CD4-positive, alpha-beta memory T cell (primary cell): Measurements from ENCODE around the gene GPR87. TPM values are rescaled to one million over a fixed set of nuclear protein-coding genes. Genes with fewer than 3 reads are reported as not detected.

Source experiments
- CTCF ChIA-PET: fragments of 350-600 bp; sonication (Branson Sonifier 250); formaldehyde crosslinking; loops from one replicate; lab custom pipeline; 2021; ENCODE audit warnings: inconsistent platforms; ENCODE audit not compliant: partially characterized antibody; lab: Charles Lee
- POLR2A ChIA-PET: fragments of 350-600 bp; sonication (Branson Sonifier 250); formaldehyde crosslinking; loops from one replicate; lab custom pipeline; 2021; ENCODE audit not compliant: partially characterized antibody; lab: Charles Lee
- DNase-seq, 5 donors: peaks; one replicate each; pipeline versions ENCODE4 v3.0.0 to v3.0.0-alpha.2; 2020 to 2022; ENCODE audit warnings: mixed read lengths in 1 of 5
- H3K27ac ChIP-seq: one replicate; pipeline ENCODE4 v1.7.0; 2013; ENCODE audit warnings: low read depth, low read length
- H3K27me3 ChIP-seq: 2 replicates; pipeline ENCODE4 v1.7.0; 2013; ENCODE audit warnings: mild to moderate bottlenecking, low read length, moderate library complexity; ENCODE audit not compliant: insufficient read depth
- H3K36me3 ChIP-seq: 2 replicates; pipeline ENCODE4 v1.7.0; 2013; ENCODE audit warnings: mild to moderate bottlenecking, low read length, moderate library complexity; ENCODE audit not compliant: insufficient read depth
- H3K4me1 ChIP-seq: 2 replicates; pipeline ENCODE4 v1.7.0; 2013; ENCODE audit warnings: mild to moderate bottlenecking, low read length, moderate library complexity; ENCODE audit not compliant: insufficient read depth
- H3K4me3 ChIP-seq, 2 donors: one replicate each; pipeline ENCODE4 v1.7.0; 2013; ENCODE audit warnings: low read length in 2 of 2, mild to moderate bottlenecking in 1 of 2
- H3K9me3 ChIP-seq, 2 donors: one replicate each; pipeline ENCODE4 v1.7.0; 2013; ENCODE audit warnings: low read length in 2 of 2, control low read depth in 1 of 2; ENCODE audit not compliant: control insufficient read depth in 1 of 2
- H3K27ac Mint-ChIP-seq, 7 donors: one replicate each; pipeline ENCODE4 v1.8.0; 2020 to 2021; ENCODE audit warnings: mixed read lengths in 7 of 7, mild to moderate bottlenecking in 6 of 7, inconsistent platforms in 3 of 7, moderate library complexity in 3 of 7
- H3K27me3 Mint-ChIP-seq, 2 donors: one replicate each; pipeline ENCODE4 v1.8.0; 2020 to 2021; ENCODE audit warnings: mixed read lengths in 2 of 2
- H3K36me3 Mint-ChIP-seq, 2 donors: one replicate each; pipeline ENCODE4 v1.8.0; 2020 to 2021; ENCODE audit warnings: mixed read lengths in 2 of 2, inconsistent platforms in 1 of 2, mild to moderate bottlenecking in 1 of 2
- H3K4me1 Mint-ChIP-seq, 4 donors: one replicate each; pipeline ENCODE4 v1.8.0; 2020 to 2021; ENCODE audit warnings: mixed read lengths in 4 of 4, mild to moderate bottlenecking in 1 of 4
- H3K4me3 Mint-ChIP-seq, 8 donors: one replicate each; pipeline ENCODE4 v1.8.0; 2020 to 2021; ENCODE audit warnings: mixed read lengths in 8 of 8, mild to moderate bottlenecking in 7 of 8, moderate library complexity in 6 of 8, inconsistent platforms in 3 of 8
- H3K9me3 Mint-ChIP-seq, 8 donors: one replicate each; pipeline ENCODE4 v1.8.0; 2020 to 2021; ENCODE audit warnings: mixed read lengths in 8 of 8, mild to moderate bottlenecking in 5 of 8, inconsistent platforms in 3 of 8, moderate library complexity in 1 of 8
- intact Hi-C: fragments of 100-400 bp; cut with micrococcal nuclease; formaldehyde crosslinking; loops from one replicate; pipeline ENCODE4 v1.15.1; 2023
- polyA plus RNA-seq, 2 donors: library from polyadenylated mRNA; unstranded; fragments of 300-500 nt; fragmentation: Illumina TruSeq; gene quantifications; one replicate each; pipeline ENCODE4 v1.2.3, GENCODE V29; 2021
- total RNA-seq, 2 experiments: library from RNA; stranded (reverse); gene quantifications; one replicate each; pipeline ENCODE4 v1.2.3, GENCODE V29; 2021

The GPR87 gene
- total and polyA plus RNA-seq, 4 experiments from 2014 or later = not detected

DNA sequence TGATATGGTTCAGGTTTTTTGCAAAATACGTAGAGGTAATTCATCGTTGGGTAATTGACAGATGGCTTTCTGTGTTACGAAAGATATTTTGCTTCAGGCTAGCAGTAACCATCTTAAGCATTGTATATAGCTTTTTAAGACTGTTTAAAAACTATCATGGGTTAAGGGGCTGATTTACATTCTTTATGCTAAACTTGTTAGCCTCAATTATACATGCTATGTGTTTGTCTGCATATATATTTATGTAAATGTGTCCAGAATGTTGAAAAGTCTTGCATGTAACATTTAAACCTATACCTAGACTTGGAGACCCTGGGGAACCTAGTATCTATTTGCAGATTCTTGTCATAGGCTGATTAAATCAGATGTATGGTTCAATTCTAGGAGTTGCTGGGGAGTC, 27.2 kb downstream of the GPR87 start:
- Mint-ChIP-seq H3K27ac (no peak overlapping the region), H3K4me1 (no peaks in the 10 kb centered on the region), H3K27me3 (peaks cover 2 to 4% of the 10 kb centered on the region in 2 donors), H3K36me3 (no peaks in the 10 kb centered on the region), H3K4me3 (no peak overlapping the region), H3K9me3 (peaks cover 0 to 3% (median 0%) of the 10 kb centered on the region in 8 donors)
- Histone ChIP-seq H3K36me3 (no peaks in the 10 kb centered on the region), H3K4me1 (peaks cover 2% of the 10 kb centered on the region), H3K27ac (no peak overlapping the region), H3K9me3 (no peaks in the 10 kb centered on the region), H3K4me3 (no peak overlapping the region), H3K27me3 (no peaks in the 10 kb centered on the region)
- intact Hi-C loops = loop anchor here (10.0 kb wide), 1 partner anchor 625 kb away; no protein-coding TSS in a partner anchor
- ChIA-PET POLR2A (no interaction called here), CTCF (interaction anchor here (2.0 to 6.6 kb wide), 2 partner anchors 11 to 121 kb away, joined by 6 to 88 read pairs; partner anchors contain the start of gene P2RY14)
- DNase-seq = no peak

GRCh38 chr3:151285940-151286339, 30.7 kb downstream of the GPR87 start:
- H3K27me3 Mint-ChIP-seq = no peaks in the 10 kb centered on the region
- peaks cover 16% of the 10 kb centered on the region for H3K4me1 ChIP-seq
- intact Hi-C loops = loop anchor here (10.0 kb wide), 1 partner anchor 629 kb away; no protein-coding TSS in a partner anchor
- no peaks in the 10 kb centered on the region for H3K36me3 ChIP-seq
- no peaks in the 10 kb centered on the region for H3K27me3 ChIP-seq
- no peak overlapping the region for H3K4me3 Mint-ChIP-seq
- no peaks in the 10 kb centered on the region for H3K9me3 ChIP-seq
- H3K27ac ChIP-seq = no peak overlapping the region
- peaks cover 11 to 18% (median 15%) of the 10 kb centered on the region in 4 donors for H3K4me1 Mint-ChIP-seq
- H3K27ac Mint-ChIP-seq = no peak overlapping the region
- DNase-seq = no peak
- H3K4me3 ChIP-seq = no peak overlapping the region
- ChIA-PET CTCF (interaction anchor here (0.9 to 6.6 kb wide), 4 partner anchors 18 to 118 kb away, joined by 3 to 88 read pairs (median 4); no protein-coding TSS in a partner anchor), POLR2A (no interaction called here)
- H3K36me3 Mint-ChIP-seq = no peaks in the 10 kb centered on the region
- H3K9me3 Mint-ChIP-seq = peaks cover 0 to 3% (median 0%) of the 10 kb centered on the region in 8 donors

DNA sequence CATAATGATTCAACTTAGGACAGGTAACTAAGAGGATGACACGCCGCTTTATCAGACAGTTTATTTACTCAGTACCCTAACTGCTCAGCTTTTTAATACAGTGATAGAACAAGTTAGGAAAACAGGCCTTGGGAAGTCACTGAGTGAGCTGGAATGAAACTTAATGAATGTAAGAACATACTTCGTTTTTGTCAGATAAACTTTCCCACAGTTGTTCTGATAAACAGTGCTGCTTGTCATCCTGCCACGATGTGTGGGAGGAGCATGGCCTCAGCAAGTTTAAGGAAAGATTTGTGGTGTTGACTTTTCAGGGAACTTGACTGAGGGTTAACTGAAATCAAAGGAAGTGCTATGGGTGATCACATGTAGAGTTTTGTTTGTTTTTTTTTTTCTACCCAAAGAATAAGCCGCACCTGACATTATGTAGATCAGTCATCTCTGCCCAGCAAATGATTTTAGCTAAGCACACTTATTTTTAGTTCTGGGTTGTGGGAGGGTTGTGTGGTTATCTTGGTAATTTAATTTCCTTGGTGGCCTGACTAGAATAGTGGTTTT, 32.6 kb downstream of the GPR87 start:
- ChIA-PET CTCF (interaction anchor here (0.6 to 6.6 kb wide), 11 partner anchors 16 to 197 kb away, joined by 3 to 88 read pairs (median 5); no protein-coding TSS in a partner anchor), POLR2A (interaction anchor here (0.8 to 1.5 kb wide), 2 partner anchors 113 to 127 kb away, joined by 3 to 5 read pairs; no protein-coding TSS in a partner anchor)
- peaks cover 16% of the 10 kb centered on the region for H3K4me1 ChIP-seq
- DNase-seq = peak in 3 of 5 donors; percentile 10 to 20 (median 13)
- Mint-ChIP-seq H3K36me3 (no peaks in the 10 kb centered on the region), H3K9me3 (peaks cover 0 to 3% (median 0%) of the 10 kb centered on the region in 8 donors), H3K4me3 (peak overlapping the region in 1 of 8 donors; percentile 47), H3K27ac (peak overlapping the region; percentile 37 to 85 (median 70)), H3K4me1 (peaks cover 11 to 25% (median 16%) of the 10 kb centered on the region in 4 donors), H3K27me3 (no peaks in the 10 kb centered on the region)
- H3K4me3 ChIP-seq = no peak overlapping the region
- H3K36me3 ChIP-seq = no peaks in the 10 kb centered on the region
- no peaks in the 10 kb centered on the region for H3K9me3 ChIP-seq
- no peak overlapping the region for H3K27ac ChIP-seq
- intact Hi-C loops = loop anchor here (1.0 to 10.0 kb wide), 8 partner anchors 57 to 631 kb away; no protein-coding TSS in a partner anchor
- no peaks in the 10 kb centered on the region for H3K27me3 ChIP-seq

DNA sequence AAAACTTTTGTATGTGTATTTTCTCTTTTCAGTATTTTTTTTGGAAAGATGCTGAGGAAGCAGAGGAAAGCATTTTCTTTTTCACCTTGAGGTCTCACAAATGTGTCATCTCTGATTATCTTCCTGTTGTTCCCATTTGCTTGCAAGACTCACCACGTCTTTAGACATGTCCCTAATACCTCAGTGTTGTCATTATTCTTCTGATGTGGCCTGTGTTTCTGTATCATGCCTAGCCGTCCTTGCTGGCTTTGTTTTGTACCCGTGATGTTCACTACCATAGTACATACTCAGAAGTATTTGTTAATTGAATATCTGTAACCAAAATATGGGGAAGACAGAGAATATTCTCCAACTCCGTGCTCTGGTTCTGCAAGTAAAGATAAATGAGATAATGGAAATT, 33.2 kb downstream of the GPR87 start:
- Histone ChIP-seq H3K36me3 (no peaks in the 10 kb centered on the region), H3K9me3 (no peaks in the 10 kb centered on the region), H3K27me3 (no peaks in the 10 kb centered on the region), H3K4me3 (no peak overlapping the region), H3K27ac (no peak overlapping the region), H3K4me1 (peaks cover 22% of the 10 kb centered on the region)
- peaks cover 0 to 3% (median 0%) of the 10 kb centered on the region in 8 donors for H3K9me3 Mint-ChIP-seq
- peaks cover 16 to 31% (median 21%) of the 10 kb centered on the region in 4 donors for H3K4me1 Mint-ChIP-seq
- DNase-seq = peak in 4 of 5 donors; percentile 35 to 45 (median 39)
- CTCF ChIA-PET = interaction anchor here (1.2 to 9.3 kb wide), 7 partner anchors 15 to 121 kb away, joined by 3 to 200 read pairs (median 7); no protein-coding TSS in a partner anchor
- intact Hi-C loops = loop anchor here (1.0 to 10.0 kb wide), 8 partner anchors 56 to 631 kb away; no protein-coding TSS in a partner anchor
- H3K36me3 Mint-ChIP-seq = no peaks in the 10 kb centered on the region
- POLR2A ChIA-PET = no interaction called here
- H3K27me3 Mint-ChIP-seq = no peaks in the 10 kb centered on the region
- H3K27ac Mint-ChIP-seq = peak overlapping the region; percentile 10 to 90 (median 74)
- H3K4me3 Mint-ChIP-seq = no peak overlapping the region

GRCh38 chr3:151282921-151283320, 33.7 kb downstream of the GPR87 start:
- H3K9me3 Mint-ChIP-seq = peaks cover 0 to 1% (median 0%) of the 10 kb centered on the region in 8 donors
- ChIA-PET CTCF (interaction anchor here (0.9 to 9.5 kb wide), 16 partner anchors 15 to 127 kb away, joined by 3 to 221 read pairs (median 6); no protein-coding TSS in a partner anchor), POLR2A (interaction anchor here (1.4 kb wide), 1 partner anchor 55 kb away, joined by 4 read pairs; no protein-coding TSS in a partner anchor)
- H3K36me3 Mint-ChIP-seq = no peaks in the 10 kb centered on the region
- no peak overlapping the region for H3K4me3 Mint-ChIP-seq
- DNase-seq = peak in 4 of 5 donors; percentile 64 to 71 (median 68)
- H3K27ac Mint-ChIP-seq = peak overlapping the region in 6 of 7 donors; percentile 25 to 90 (median 77)
- intact Hi-C loops = loop anchor here (1.0 to 10.0 kb wide), 8 partner anchors 56 to 632 kb away; no protein-coding TSS in a partner anchor
- Histone ChIP-seq H3K4me1 (peaks cover 27% of the 10 kb centered on the region), H3K27ac (no peak overlapping the region), H3K36me3 (no peaks in the 10 kb centered on the region), H3K9me3 (no peaks in the 10 kb centered on the region), H3K27me3 (no peaks in the 10 kb centered on the region), H3K4me3 (no peak overlapping the region)
- peaks cover 20 to 36% (median 25%) of the 10 kb centered on the region in 4 donors for H3K4me1 Mint-ChIP-seq
- no peaks in the 10 kb centered on the region for H3K27me3 Mint-ChIP-seq

DNA sequence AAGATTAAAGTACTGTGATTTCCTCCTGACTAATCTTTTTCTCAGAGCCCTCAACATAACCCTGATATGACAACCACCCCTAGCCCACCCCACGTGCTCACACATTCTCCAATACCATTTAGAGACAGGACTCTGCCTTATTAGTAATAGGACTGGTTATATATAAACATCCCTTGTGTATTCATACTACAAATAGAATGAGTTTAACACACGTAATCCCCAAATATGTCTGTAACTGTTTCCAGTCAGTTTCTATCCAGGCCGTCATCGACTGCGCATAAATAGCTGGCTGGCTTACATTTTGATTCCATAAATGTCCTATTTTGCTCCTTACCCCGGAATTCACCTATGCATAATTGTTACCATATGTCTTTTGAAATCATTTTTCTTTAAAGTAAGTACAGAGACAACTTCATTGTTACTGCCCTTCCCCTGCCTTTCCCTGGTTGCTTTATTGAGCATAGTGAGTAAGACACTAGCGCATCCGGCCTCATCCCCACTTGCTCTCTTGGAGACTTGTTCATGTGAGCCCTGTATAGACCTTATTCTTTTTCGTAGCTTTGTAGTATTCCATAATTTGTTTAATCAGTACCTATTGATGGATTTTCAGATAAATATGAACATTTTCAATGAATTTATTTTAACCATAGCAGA, 34.8 kb downstream of the GPR87 start:
- Mint-ChIP-seq H3K4me1 (peaks cover 23 to 44% (median 29%) of the 10 kb centered on the region in 4 donors), H3K36me3 (no peaks in the 10 kb centered on the region), H3K4me3 (no peak overlapping the region), H3K9me3 (no peaks in the 10 kb centered on the region), H3K27me3 (no peaks in the 10 kb centered on the region), H3K27ac (no peak overlapping the region)
- ChIA-PET POLR2A (interaction anchor here (1.4 to 1.7 kb wide), 2 partner anchors 54 to 113 kb away, joined by 4 read pairs; no protein-coding TSS in a partner anchor), CTCF (interaction anchor here (0.7 to 9.5 kb wide), 19 partner anchors 11 to 125 kb away, joined by 3 to 221 read pairs (median 5); no protein-coding TSS in a partner anchor)
- intact Hi-C loops = loop anchor here (2.0 to 10.0 kb wide), 5 partner anchors 354 to 633 kb away; no protein-coding TSS in a partner anchor
- Histone ChIP-seq H3K27me3 (no peaks in the 10 kb centered on the region), H3K4me1 (peaks cover 38% of the 10 kb centered on the region), H3K9me3 (no peaks in the 10 kb centered on the region), H3K27ac (no peak overlapping the region), H3K36me3 (no peaks in the 10 kb centered on the region), H3K4me3 (no peak overlapping the region)
- no peak for DNase-seq
